CD4-positive, alpha-beta T cell treated with Interleukin-6 for 4 hours (primary cell): Measurements from ENCODE around the gene GNG7.
"Not testable (repeated sequence)": the region's sequence is repeated elsewhere in the genome, so short reads cannot be mapped to it uniquely, and the experiment has no call there.

Experiments used
- DNase-seq: peaks from one replicate; pipeline ENCODE4 v3.0.0-alpha.2; 2020; ENCODE audit warnings: mixed read lengths

The GNG7 gene

DNA sequence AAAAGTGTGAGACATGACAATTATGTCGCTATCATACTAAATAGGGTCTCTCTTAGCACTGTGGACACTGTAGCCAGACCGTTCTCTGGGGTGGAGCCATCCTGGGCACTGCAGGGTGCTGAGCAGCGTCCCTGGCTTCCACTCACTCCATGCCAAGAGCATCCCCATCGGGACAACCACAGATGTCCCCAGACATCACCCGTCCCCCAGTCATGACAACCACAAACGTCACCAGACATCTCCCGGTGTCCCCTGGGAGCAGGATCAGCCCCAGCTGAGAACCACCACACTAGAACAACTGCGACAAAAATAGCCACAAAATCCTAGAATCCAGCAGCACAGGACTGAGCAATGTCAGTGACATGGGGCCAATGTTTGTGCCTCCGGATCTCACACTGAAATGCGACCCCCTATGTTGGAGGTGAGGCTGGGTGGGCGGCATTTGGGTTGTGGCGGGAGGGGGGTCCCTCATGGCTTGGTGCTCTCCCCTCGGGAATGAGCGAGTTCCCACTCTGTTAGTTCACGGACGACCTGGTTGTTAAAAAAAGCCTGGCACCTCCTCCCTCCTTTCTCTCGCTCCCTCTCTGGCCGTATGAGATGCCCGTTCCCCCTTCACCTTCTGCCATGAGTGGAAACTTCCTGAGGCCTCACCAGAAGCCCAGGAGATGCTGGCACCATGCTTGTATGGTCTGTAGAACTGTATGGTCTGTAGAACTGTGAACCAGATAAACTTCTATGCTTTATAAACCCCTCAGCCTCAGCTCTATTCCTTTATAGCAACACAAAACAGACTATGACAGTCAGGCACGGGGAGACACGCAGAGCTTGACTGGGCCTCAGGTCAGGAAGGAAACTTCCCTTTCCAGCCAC lies 132.7 kb downstream of the GNG7 start:
- DNase-seq: no peak

DNA sequence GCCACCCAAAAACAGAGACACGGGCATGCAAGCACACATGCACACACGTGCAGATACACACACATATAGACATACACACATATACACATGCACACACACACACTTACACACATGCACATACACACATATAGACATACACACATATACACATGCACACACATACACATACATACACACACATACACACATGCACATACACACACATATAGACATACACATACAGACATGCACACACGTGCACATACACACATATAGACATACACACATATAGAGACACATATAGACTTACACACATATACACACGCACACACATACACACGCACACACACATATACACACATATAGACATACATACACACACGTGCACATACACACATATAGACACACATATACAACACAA lies 134.5 kb downstream of the GNG7 start:
- DNase-seq: no peak

DNA sequence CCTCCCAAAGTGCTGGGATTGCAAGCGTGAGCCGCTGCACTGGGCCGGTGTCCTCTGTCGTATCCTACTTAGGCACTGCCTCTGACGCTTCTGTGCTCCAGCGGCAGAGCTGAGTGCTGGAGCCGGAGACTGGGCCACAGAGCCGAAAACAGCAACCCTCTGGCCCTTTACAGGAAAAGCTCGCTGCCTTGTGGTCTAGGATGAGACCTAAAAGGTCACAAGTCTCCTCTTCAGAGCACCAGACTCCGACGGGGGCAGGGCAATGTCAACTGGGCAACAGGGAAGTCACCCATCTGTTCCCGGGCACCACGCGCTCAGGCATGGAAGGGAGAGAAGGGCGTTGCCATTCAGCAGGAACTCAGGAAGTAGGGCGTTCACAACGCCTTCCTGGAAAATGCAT lies 134.9 kb downstream of the GNG7 start:
- DNase-seq: no peak

DNA sequence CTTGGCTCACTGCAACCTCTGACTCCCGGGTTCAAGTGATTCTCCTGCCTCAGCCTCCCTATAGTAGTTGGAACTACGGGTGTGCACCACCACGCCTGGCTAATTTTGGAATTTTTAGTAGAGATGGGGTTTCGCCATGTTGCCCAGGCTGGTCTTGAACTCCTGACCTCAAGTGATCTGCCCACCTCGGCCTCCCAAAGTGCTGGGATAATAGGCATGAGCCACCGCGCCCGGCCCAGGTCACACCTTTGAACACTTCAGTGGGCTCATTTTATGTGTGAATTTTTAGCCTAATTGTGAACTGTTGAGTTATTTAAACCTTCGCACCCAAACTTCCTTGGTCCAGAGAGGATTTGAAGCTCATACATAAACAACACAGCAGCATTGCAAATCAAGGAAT lies 138.9 kb downstream of the GNG7 start:
- DNase-seq: not testable (repeated sequence)

DNA sequence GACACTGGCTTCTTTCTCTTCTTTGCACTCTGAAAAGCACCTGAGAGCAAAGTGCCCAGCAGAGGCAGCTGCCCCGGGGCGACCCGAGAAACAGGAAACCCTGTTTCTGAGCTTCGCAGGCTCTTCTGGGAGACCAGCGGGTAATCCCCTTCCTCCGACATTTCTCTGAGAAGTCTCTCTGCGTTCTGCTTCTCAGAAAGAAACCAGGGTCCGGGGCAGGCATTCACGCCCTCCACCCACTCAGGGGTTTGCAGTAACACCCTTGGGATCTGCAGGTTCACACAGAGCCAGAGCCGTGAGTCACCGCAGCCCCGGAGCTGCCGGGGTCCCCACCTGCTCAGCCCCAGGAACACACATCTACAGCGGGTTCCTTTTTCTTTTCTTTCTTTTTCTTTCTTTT lies 140.6 kb downstream of the GNG7 start:
- peak; percentile 72 for DNase-seq

DNA sequence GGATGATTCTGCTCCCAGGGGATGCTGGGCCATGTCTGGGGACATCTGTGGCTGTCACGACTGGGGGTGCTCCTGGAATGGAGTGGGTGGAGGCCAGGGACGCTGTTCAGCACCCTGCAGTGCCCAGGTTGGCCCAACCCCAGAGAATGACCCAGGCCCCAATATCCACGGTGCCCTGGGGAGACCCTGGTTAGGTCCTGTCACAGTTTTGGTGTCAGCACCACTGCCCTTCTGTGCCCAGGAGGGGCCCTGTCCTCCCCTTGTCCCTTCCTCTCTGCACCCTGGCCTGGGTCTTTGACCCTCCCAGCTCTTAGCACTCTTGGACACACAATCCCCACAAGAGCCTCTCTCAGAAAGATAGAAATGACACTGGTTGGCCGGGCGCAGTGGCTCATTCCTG lies 141.3 kb downstream of the GNG7 start:
- no peak for DNase-seq

DNA sequence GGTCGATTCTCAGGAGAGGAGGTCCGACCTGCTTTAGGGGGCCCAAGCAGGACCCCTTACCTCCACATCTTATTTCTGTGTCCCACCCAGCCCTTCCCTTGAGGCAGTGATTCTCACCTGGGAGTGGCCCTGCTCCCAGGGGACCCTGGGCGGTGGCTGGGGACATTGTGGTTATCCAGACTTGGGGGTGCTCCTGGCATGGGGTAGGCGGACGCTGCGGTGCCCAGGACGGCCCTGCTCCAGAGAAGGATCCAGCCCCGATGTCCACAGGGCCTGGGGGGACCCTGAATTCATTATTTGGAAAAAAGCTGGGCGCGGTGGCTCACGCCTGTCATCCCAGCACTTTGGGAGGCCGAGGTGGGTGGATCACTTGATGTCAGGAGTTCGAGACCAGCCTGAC lies 142.1 kb downstream of the GNG7 start:
- DNase-seq: no peak

DNA sequence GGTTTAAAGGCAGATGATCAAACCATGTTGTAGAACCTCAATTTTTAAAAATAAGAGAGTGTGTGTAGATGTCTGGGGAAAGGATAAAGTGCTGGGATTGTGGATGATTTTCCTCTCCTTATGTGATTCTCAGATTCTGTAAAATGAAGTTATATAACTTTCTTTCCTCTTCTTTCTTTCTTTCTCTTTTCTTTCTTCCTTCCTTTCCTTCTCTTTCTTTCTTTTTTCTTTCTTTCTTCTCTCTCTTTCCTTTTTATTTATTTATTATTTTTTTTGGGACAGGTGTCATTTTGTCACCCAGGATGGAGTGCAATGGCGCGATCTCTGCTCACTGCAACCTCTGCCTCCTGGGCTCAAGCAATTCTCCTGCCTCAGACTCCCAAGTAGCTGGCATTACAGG lies 144.0 kb downstream of the GNG7 start:
- no peak for DNase-seq

DNA sequence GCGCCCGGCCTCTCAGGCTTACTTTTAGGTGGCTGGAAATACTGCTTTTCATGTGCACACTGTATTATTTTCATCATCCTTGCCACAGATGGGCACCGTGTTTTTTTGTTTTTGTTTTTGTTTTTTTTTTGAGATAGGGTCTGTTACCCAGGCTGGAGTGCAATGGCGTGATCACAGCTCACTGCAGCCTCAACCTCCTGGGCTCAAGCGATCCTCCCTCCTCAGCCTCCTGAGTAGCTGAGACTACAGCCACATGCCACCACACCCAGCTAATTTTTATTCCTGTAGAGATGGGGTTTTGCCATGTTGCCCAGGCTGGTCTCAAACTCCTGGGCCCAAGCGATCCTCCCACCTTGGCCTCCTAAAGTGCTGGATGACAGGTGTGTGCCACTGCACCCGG lies 144.4 kb downstream of the GNG7 start:
- DNase-seq: not testable (repeated sequence)

DNA sequence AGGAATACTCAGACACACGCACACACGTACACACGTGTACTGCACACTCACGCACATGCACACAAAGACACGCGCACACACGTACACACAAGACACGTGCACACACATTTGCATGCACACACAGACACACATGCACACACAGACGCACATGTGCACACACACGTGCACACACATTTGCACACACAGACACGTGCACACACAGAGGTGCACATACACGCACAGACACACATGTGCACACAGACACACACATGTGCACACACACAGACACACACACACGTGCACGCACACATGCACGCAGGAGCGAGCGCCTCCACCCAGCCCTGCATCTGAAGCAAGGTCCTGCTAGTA lies 145.4 kb downstream of the GNG7 start:
- no peak for DNase-seq

DNA sequence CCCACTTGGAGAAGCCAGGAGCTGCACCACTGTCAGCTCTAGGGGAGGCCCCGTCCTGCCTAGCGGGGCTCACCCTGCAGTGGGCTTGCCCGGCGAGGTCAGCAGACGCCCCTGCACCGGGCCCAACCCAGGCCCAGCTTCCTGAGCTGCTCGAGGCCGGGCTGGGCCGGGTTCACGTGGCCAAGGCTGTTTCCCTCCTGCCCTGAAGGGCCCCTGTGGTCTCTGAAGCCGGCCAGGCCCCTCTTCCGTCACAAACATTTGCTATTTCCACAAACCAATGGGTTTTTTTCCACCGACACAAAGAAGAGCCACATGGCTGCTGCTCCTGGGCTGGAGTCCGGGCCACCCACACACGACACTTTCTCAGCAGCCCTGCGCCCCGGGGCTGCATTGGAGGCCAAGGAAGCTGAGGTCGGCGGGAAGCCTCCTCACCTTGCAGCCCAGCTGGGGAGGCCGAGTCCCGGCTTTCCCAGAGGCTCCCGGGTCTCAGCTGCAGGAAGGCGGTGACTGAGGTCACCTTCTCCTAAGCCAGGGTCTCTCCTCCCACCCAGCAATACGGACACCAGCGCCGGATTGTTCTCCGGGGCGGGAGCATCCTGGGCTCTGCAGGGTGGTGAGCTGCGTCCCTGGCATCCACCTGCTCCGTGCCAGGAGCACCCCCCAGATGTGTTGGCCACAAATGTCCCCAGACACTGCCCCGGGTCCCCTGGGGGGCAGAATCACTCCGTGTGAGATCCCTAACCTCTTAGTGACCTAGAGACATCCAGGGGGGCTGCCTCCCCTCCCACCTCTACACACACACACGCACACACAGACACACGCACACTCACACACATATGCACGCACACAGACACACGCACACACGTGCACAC lies 146.0 kb downstream of the GNG7 start:
- DNase-seq: no peak

DNA sequence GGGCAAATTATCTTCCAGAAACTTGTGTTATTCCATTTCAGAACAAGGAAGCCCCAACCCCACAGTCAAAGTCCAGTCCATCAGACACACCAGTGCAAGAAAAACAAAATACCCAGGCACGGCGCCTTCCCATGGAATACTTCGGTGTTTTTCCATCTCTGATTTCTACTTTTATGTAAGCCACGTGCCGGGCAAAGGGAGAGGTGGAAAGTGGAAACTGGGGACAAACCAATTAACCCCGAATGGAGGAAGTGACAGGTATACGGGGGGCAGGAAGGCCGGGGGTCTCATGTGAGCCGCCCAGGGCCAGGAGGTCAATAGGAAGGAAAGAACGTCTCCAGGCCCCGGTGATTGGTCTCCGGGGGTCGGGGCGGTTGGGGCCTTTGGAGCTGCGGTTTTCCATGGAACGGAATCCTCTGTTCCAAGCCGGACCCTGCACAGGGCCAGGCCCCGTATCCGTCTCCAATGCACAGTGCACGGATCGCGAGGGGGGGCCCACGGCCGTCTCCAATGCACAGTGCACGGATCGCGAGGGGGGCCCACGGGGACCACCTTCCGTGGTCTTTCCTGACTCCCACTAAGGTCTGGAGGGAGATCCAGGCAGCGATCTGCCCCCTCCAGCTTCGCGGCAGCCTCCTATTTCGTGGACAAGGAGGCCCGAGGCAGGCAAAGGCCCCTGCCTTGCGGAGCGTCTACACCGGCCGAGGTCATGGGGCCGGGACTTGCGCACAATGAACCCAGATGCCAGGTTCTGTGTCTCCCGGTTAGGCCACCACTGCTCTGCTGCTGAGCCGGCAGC lies 146.9 kb downstream of the GNG7 start:
- DNase-seq: no peak

DNA sequence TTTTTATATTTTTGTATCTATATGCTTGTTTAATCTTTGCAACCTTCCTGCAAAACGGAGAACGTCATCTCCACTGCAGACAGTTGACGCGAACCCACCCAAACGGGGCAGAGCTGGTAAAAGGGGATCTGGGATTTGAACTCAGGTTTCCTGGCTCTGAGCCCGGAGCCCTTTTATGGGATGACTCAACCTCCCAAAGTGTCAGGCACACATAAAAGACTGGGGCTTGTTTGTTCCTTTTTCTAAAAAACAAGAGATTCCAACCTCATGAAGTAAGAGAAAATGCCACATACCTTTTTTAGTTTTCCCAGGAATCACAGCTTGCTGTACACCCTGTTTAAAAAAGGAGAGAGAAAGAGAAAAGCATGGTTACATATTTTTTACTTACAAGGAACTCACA lies 147.6 kb downstream of the GNG7 start:
- no peak for DNase-seq

DNA sequence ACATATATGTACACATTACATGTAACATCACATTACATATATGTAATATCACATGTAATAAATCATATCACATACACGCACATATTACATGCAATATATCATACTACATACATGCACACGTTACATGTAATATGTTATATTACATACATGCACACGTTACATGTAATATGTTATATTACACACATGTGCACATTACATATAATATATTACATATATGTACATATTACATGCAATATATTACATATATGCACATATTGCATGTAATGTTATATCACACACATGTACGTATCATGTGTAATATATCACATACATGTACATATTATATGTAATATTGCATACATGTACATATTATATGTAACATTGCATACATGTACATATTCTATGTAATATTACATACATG lies 149.0 kb downstream of the GNG7 start:
- DNase-seq: no peak

DNA sequence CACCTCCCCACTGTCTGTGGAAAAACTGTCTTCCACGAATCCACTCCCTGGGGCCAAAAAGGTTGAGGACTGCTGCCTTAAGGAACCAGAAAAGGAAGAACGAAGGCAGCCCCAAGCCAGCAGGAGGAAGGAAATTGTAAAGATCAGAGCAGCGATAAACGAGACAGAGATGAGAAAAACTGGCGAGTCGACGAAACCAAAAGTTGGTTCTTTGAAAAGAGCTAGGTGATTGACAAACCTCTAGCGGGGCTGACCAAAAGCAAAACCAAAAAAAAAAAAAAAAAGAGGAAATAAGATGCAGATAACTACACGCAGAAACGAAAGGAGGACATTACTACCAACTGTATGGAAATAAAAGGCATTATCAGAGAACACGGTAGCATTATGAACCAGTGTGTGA lies 149.6 kb downstream of the GNG7 start:
- peak; percentile 63 for DNase-seq

DNA sequence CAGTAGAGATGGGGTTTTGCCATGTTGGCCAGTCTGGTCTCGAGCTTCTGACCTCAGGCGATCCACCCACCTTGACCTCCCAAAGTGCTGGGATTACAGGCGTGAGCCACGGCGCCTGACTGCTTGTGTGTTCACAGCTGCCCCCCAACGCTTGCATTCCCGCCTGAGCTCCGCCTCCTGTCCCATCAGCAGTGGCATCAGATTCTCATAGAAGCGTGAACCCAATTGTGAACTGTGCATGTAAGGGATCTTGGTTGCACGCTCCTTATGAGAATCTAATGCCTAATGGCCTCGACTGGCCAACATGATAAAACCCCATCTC lies 150.7 kb downstream of the GNG7 start:
- no peak for DNase-seq

DNA sequence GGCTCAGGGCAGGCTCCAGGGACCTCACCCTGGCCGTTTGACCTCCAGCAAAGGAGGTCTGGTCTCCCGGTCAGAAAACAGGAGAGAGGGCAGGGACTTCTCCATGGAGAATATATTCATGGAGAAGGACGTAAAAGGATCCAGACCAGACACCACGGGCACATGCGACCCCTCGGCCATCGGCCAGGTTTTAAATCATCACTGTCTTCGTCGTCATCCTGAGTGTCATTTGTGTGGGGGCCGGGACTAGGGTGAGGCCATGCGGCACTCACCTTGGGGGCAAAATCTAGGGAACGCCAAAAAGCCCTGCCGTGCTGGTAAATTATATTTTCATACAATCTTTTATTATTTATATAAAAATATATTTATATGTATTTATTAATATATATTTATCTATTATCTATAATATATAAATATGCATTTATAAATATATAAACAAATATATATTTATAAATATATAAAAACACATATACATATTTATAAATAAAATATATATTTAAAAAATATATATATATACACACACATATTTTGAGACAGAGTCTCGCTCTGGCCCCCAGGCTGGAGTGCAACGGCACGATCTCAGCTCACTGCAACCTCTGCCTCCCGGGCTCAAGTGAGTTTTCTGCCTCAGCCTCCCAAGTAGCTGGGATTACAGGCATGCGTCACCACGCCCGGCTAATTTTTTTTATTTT lies 151.2 kb downstream of the GNG7 start:
- DNase-seq: no peak

DNA sequence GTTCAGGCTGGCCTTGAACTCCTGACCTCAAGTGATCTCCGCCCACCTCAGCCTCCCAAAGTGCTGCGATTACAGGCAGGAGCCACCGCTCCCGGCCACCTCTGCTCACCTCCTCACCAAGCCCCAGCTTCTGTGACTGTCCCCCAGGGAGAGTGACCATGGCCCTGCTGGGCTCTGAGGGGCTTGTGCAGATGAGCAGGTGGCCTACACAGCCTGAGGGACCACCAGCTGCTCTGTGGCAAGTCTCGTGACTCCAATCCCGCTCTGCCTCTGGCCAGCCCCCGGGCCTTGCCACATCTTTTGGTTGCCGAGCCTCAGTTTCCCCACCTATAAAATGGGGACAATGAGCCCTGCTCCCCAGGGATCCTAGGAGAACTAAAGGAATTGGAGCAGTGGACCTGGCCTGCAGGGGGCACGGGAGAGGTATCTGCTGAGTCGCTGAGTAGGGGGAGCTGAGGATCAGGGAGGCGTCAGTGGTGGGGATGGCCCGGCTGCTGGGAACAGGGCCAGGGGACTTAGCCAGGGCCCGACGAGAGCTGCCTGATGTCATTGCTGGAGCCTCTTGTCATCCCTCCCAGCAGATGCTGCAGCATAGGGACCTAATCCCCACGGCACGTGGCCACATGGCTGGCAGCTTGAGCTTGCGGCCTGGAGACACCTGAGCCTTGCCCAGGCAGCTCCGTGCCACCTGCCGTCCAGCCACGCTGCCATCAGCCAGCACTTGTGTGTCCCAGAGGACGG lies 151.9 kb downstream of the GNG7 start:
- no peak for DNase-seq

DNA sequence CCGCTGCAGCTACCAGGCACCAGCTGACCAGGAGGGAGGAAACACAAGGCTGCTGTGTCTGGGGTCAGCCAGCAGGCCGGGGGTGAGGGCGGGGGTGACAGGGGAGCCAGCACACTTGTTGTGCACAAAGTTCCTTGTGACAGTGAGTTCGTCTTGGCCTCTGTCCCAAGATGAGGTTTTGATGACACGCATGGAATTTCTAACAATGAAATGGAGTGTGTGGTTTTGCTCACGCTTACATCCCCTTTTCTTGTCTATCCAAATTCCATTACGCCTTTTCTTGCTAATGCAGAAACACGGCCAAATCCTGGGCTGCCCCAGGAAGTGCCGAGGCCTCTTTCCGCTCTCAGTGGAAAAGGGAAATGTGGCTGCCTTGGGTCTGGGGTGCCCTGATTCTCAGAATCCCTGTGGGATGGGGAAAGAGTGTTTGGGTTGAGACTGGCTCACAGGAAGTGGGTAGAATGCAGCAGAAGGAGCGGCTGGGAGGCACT lies 152.7 kb downstream of the GNG7 start:
- no peak for DNase-seq

DNA sequence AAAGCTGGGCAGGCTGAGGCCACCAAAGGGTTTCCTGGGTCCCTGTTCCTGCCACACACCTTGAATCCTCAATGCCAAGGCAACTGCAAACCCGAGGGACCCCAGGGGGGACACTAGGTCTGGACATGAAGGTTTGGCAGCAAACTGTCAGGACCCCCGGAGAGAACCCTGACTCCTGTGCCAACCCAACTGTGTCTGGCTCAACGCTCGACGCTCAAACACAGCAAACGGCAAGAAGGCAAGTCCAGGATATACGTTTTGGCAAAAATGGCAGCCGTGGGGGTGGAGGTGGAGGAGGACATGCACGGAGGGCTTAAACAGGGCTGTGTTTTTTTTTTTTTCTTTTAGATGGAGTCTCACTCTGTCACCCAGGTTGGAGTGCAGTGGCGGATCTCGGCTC lies 153.5 kb downstream of the GNG7 start:
- DNase-seq: no peak

DNA sequence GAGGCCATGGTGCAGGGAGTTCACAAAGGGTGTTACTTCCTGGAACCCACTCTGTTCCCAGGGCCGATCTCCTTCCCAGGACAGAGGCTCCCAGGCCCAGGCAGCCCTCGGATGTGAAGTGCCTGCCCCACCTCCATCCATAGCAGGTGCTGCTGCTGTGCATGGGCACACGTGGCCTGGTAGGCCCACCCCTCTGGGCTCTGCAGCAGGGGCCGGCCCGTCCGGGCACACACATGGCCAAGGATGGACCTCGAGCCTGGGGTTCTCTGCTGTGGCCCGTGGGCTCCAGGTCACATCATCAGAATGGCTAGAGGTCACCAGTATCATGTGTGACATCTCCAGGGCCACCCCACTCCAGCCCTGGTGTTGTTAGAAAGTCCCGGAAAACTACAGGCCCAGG lies 154.8 kb downstream of the GNG7 start:
- no peak for DNase-seq
